CD14-positive monocyte (primary cell): ENCODE results near the gene B4GALNT3. TPM values are rescaled to one million over a fixed set of nuclear protein-coding genes. Genes with fewer than 3 reads are reported as not detected.

Experiments used
- DNase-seq, 3 donors: peaks; one replicate each; pipeline ENCODE4 v3.0.0-alpha.2; 2011 to 2022
- H2AFZ ChIP-seq: 2 replicates; pipeline ENCODE4 v1.6.0; 2012; ENCODE audit warnings: mild to moderate bottlenecking, low read depth, low read length, inconsistent platforms; ENCODE audit not compliant: insufficient read depth, poor library complexity, severe bottlenecking
- H3K27ac ChIP-seq, 2 donors: 1 replicate in 1 of 2; 2 replicates in 1 of 2; pipeline ENCODE4 v1.5.1; 2012 to 2013; ENCODE audit warnings: low read length in 2 of 2, control low read depth in 1 of 2, inconsistent platforms in 1 of 2, low read depth in 1 of 2, mild to moderate bottlenecking in 1 of 2
- H3K27me3 ChIP-seq, 2 donors: one replicate each; pipeline versions ENCODE4 v1.6.0 to v1.6.1; 2011 to 2013; ENCODE audit warnings: low read length in 2 of 2; ENCODE audit not compliant: control insufficient read depth in 2 of 2, insufficient read depth in 2 of 2
- H3K36me3 ChIP-seq, 2 donors: replicated peaks in 1 of 2; 1 replicate in 1 of 2; 2 replicates in 1 of 2; pipeline versions ENCODE4 v1.5.1 to v1.6.1; 2012 to 2013; ENCODE audit warnings: low read length in 2 of 2, control low read depth in 1 of 2, inconsistent platforms in 1 of 2, mild to moderate bottlenecking in 1 of 2; ENCODE audit not compliant: insufficient read depth in 2 of 2, control insufficient read depth in 1 of 2
- H3K4me1 ChIP-seq, 2 donors: 1 replicate in 1 of 2; 2 replicates in 1 of 2; pipeline versions ENCODE4 v1.5.1 to v1.6.1; 2012 to 2013; ENCODE audit warnings: low read length in 2 of 2, control low read depth in 1 of 2, inconsistent platforms in 1 of 2, mild to moderate bottlenecking in 1 of 2, moderate library complexity in 1 of 2; ENCODE audit not compliant: insufficient read depth in 2 of 2, control insufficient read depth in 1 of 2
- H3K4me2 ChIP-seq: replicated peaks from 2 replicates; pipeline ENCODE3; 2012; ENCODE audit warnings: low read length, moderate library complexity, mild to moderate bottlenecking; ENCODE audit not compliant: poor library complexity, severe bottlenecking; ENCODE audit errors: extremely low read depth
- H3K4me3 ChIP-seq, 3 experiments: fragments of 200-600 bp in 1 of 3; sonication (generic) in 1 of 3; replicated peaks in 1 of 3; 1 replicate in 2 of 3; 2 replicates in 1 of 3; pipeline ENCODE4 v1.5.1; 2011 to 2013; ENCODE audit warnings: low read length in 3 of 3, mild to moderate bottlenecking in 3 of 3, control low read depth in 2 of 3, low read depth in 2 of 3, inconsistent platforms in 1 of 3, moderate library complexity in 1 of 3
- H3K79me2 ChIP-seq: 2 replicates; pipeline ENCODE4 v1.6.0; 2012; ENCODE audit warnings: mild to moderate bottlenecking, control low read depth, inconsistent platforms, low read length, moderate library complexity; ENCODE audit not compliant: insufficient read depth
- H3K9ac ChIP-seq: 2 replicates; pipeline ENCODE4 v1.6.0; 2017; ENCODE audit warnings: low read length, mild to moderate bottlenecking; ENCODE audit not compliant: insufficient read depth, poor library complexity, severe bottlenecking
- H3K9me3 ChIP-seq, 2 donors: replicated peaks in 1 of 2; 1 replicate in 1 of 2; 2 replicates in 1 of 2; pipeline versions ENCODE4 v1.5.1 to v1.6.1; 2012 to 2013; ENCODE audit warnings: low read length in 2 of 2, control low read depth in 1 of 2; ENCODE audit not compliant: control insufficient read depth in 1 of 2, insufficient read depth in 1 of 2
- H4K20me1 ChIP-seq: 2 replicates; pipeline ENCODE4 v1.6.0; 2012; ENCODE audit warnings: mild to moderate bottlenecking, low read length, control low read depth, moderate library complexity; ENCODE audit not compliant: insufficient read depth
- H3K27ac Mint-ChIP-seq, 7 donors: one replicate each; pipeline ENCODE4 v1.8.0; 2020; ENCODE audit warnings: mild to moderate bottlenecking in 7 of 7, mixed read lengths in 7 of 7, moderate library complexity in 6 of 7, inconsistent platforms in 2 of 7
- H3K27me3 Mint-ChIP-seq, 3 donors: one replicate each; pipeline ENCODE4 v1.8.0; 2021 to 2022; ENCODE audit warnings: low read depth in 3 of 3, mild to moderate bottlenecking in 3 of 3, mixed read lengths in 3 of 3, moderate library complexity in 3 of 3, inconsistent platforms in 1 of 3
- H3K36me3 Mint-ChIP-seq, 2 donors: one replicate each; pipeline ENCODE4 v1.8.0; 2020; ENCODE audit warnings: mixed read lengths in 2 of 2, inconsistent platforms in 1 of 2, mild to moderate bottlenecking in 1 of 2
- H3K4me1 Mint-ChIP-seq: one replicate; pipeline ENCODE4 v1.8.0; 2020; ENCODE audit warnings: mild to moderate bottlenecking, mixed read lengths
- H3K4me3 Mint-ChIP-seq, 2 donors: one replicate each; pipeline ENCODE4 v1.8.0; 2020; ENCODE audit warnings: mild to moderate bottlenecking in 2 of 2, mixed read lengths in 2 of 2, moderate library complexity in 1 of 2
- H3K9me3 Mint-ChIP-seq, 7 donors: one replicate each; pipeline ENCODE4 v1.8.0; 2020 to 2022; ENCODE audit warnings: mixed read lengths in 7 of 7, mild to moderate bottlenecking in 6 of 7, moderate library complexity in 6 of 7, inconsistent platforms in 2 of 7
- CTCF ChIP-seq: fragments of 200-600 bp; IDR thresholded peaks from one replicate; pipeline ENCODE4 v1.8.0; 2022; ENCODE audit warnings: antibody characterized with exemption, mild to moderate bottlenecking
- WGBS: methylation state at CpG from one replicate; pipeline ENCODE4 v1.1.5; 2013; ENCODE audit warnings: missing lambda C conversion rate; ENCODE audit not compliant: insufficient coverage; 5-methylcytosine and 5-hydroxymethylcytosine counted together
- intact Hi-C, 2 donors: fragments of 100-400 bp; cut with micrococcal nuclease; formaldehyde crosslinking; loops; one replicate each; pipeline versions ENCODE4 v1.15.0 to v1.15.1; 2023
- polyA plus RNA-seq, 3 donors: library from polyadenylated mRNA; depleted of rRNA in 1 of 3; unstranded in 2 of 3; stranded (reverse) in 1 of 3; fragments of 300-500 nt in 2 of 3; fragments of >200 nt in 1 of 3; fragmentation: Illumina TruSeq in 2 of 3; gene quantifications; 1 replicate in 2 of 3; 2 replicates in 1 of 3; pipeline ENCODE4 v1.2.3, GENCODE V29; 2012 to 2021

Gene B4GALNT3
- polyA plus RNA-seq, 3 donors: 0.09 to 0.10 TPM; not detected in 1

GRCh38 chr12:449203-449602, 10.5 kb upstream of the B4GALNT3 start:
- WGBS: 80% methylated on average over 1 of the region's 4 CpGs
- Mint-ChIP-seq H3K36me3 (no peaks in the 10 kb centered on the region), H3K4me1 (no peaks in the 10 kb centered on the region), H3K4me3 (no peak overlapping the region), H3K27me3 (peaks cover 4 to 9% (median 6%) of the 10 kb centered on the region in 3 donors), H3K27ac (no peak overlapping the region), H3K9me3 (peaks cover 0 to 10% (median 4%) of the 10 kb centered on the region in 7 donors)
- no peaks in the 10 kb centered on the region for H3K36me3 ChIP-seq
- TF ChIP-seq CTCF: no peak
- H2AFZ ChIP-seq: no peak overlapping the region
- peaks cover 0 to 4% of the 10 kb centered on the region in 2 donors for H3K9me3 ChIP-seq
- no peak overlapping the region for H3K4me3 ChIP-seq
- no peak overlapping the region for H3K9ac ChIP-seq
- no peak for DNase-seq
- no peak overlapping the region for H3K27ac ChIP-seq
- H3K4me2 ChIP-seq: no peak overlapping the region
- H3K79me2 ChIP-seq: no peaks in the 10 kb centered on the region
- H3K27me3 ChIP-seq: no peaks in the 10 kb centered on the region
- H4K20me1 ChIP-seq: no peaks in the 10 kb centered on the region
- no peaks in the 10 kb centered on the region for H3K4me1 ChIP-seq
- intact Hi-C loops: no loop called here

DNA sequence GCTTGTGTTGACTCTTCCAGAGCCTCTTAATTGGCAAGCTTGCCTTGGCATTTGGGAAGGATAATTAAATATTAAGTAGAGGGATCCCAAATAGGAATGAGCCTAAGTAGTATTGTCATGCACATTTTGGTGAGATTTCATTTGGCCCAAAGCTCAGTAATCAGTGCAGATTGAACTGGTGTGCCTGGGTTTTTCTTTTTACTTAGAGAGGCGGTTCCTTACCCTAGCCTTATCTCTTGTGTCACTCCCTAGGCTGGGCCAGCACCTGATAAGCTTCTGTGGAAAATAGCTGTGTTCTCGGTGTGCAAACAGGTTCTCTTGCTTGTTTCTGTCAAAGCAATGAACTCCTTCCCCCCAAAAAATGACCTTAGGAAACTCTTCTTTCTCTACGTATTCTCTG, 9.3 kb upstream of the B4GALNT3 start:
- Histone ChIP-seq H3K4me3 (no peak overlapping the region), H3K36me3 (no peaks in the 10 kb centered on the region), H3K27me3 (no peaks in the 10 kb centered on the region), H3K9me3 (peaks cover 0 to 4% of the 10 kb centered on the region in 2 donors), H2AFZ (no peak overlapping the region), H3K9ac (no peak overlapping the region), H3K4me2 (no peak overlapping the region), H4K20me1 (no peaks in the 10 kb centered on the region), H3K4me1 (no peaks in the 10 kb centered on the region), H3K79me2 (no peaks in the 10 kb centered on the region), H3K27ac (no peak overlapping the region)
- peaks cover 4 to 13% (median 11%) of the 10 kb centered on the region in 3 donors for H3K27me3 Mint-ChIP-seq
- intact Hi-C loops: no loop called here
- no peak overlapping the region for H3K27ac Mint-ChIP-seq
- H3K4me3 Mint-ChIP-seq: no peak overlapping the region
- peaks cover 0 to 10% (median 4%) of the 10 kb centered on the region in 7 donors for H3K9me3 Mint-ChIP-seq
- no peak for TF ChIP-seq CTCF
- 100% methylated on average over 1 of the region's 3 CpGs for WGBS
- H3K4me1 Mint-ChIP-seq: no peaks in the 10 kb centered on the region
- no peaks in the 10 kb centered on the region for H3K36me3 Mint-ChIP-seq
- no peak for DNase-seq
